DMS 273 (cell line): Measurements from ENCODE around the gene C6orf163.

Experiments used
- DNase-seq: peaks from one replicate; lab custom pipeline; 2025; ENCODE audit not compliant: unreplicated experiment; lab: John Stamatoyannopoulos, UW

Gene C6orf163

GRCh38 chr6:87356181-87356580 lies 11.6 kb downstream of the C6orf163 start:
- DNase-seq: no peak

- no peak for DNase-seq
Observed at GRCh38 chr6:87357479-87358196, 13.0 kb downstream of the C6orf163 start.

- DNase-seq: no peak
Observed at GRCh38 chr6:87364602-87365252, 20.1 kb downstream of the C6orf163 start.

GRCh38 chr6:87366072-87366827 lies 21.6 kb downstream of the C6orf163 start:
- no peak for DNase-seq

- no peak for DNase-seq
Observed at GRCh38 chr6:87366899-87367298, 22.3 kb downstream of the C6orf163 start.

- DNase-seq: no peak
Observed at GRCh38 chr6:87373377-87373776, 28.8 kb downstream of the C6orf163 start.

GRCh38 chr6:87375315-87375714 lies 30.7 kb downstream of the C6orf163 start:
- DNase-seq: no peak

- DNase-seq: no peak
Observed at GRCh38 chr6:87376643-87377042, 32.0 kb downstream of the C6orf163 start.

- DNase-seq: no peak
Observed at GRCh38 chr6:87378947-87379346, 34.3 kb downstream of the C6orf163 start.

- DNase-seq: peak; percentile 7
Observed at GRCh38 chr6:87382861-87383260, 38.2 kb downstream of the C6orf163 start.

GRCh38 chr6:87384038-87384437 lies 39.4 kb downstream of the C6orf163 start:
- no peak for DNase-seq

- no peak for DNase-seq
Observed at GRCh38 chr6:87384449-87384848, 39.8 kb downstream of the C6orf163 start.

GRCh38 chr6:87391334-87391733 lies 46.7 kb downstream of the C6orf163 start:
- peak; percentile 60 for DNase-seq

- peak; percentile 81 for DNase-seq
Observed at GRCh38 chr6:87393026-87393622, 48.5 kb downstream of the C6orf163 start.

- DNase-seq: no peak
Observed at GRCh38 chr6:87395431-87395830, 50.8 kb downstream of the C6orf163 start.

- no peak for DNase-seq
Observed at GRCh38 chr6:87396595-87397392, 52.2 kb downstream of the C6orf163 start.

- DNase-seq: no peak
Observed at GRCh38 chr6:87397656-87398055, 53.0 kb downstream of the C6orf163 start.

GRCh38 chr6:87401832-87402231 lies 57.2 kb downstream of the C6orf163 start:
- DNase-seq: no peak

- DNase-seq: peak; percentile 85
Observed at GRCh38 chr6:87407561-87407900, 62.9 kb downstream of the C6orf163 start.

- peak; percentile 94 for DNase-seq
Observed at GRCh38 chr6:87407901-87408720, 63.5 kb downstream of the C6orf163 start, which contains the start of gene CFAP206. CFAP206 (plus strand) TSS chr6:87407972; CDS start chr6:87409840, 1,868 bp downstream.
